Spleen (tissue), 11 donors: Measurements from ENCODE around the gene C16orf82. TPM values are rescaled to one million over a fixed set of nuclear protein-coding genes. Genes with fewer than 3 reads are reported as not detected.

Experiments
- DNase-seq: peaks from one replicate; pipeline ENCODE4 v3.0.0-alpha.2; 2020
- H3K27ac ChIP-seq, 8 donors: fragments of 200-600 bp; sonication (generic) in 7 of 8; 1 replicate in 4 of 8; 2 replicates in 4 of 8; pipeline versions ENCODE4 v1.5.0 to v1.8.0; 2016 to 2021; ENCODE audit warnings: inconsistent platforms in 4 of 8, mild to moderate bottlenecking in 4 of 8, moderate library complexity in 1 of 8
- H3K27me3 ChIP-seq, 7 donors: fragments of 200-600 bp; sonication (generic) in 6 of 7; replicated peaks in 1 of 7; 1 replicate in 4 of 7; 2 replicates in 3 of 7; pipeline versions ENCODE4 v1.5.0 to v1.8.0; 2016 to 2021; ENCODE audit warnings: inconsistent platforms in 3 of 7, mild to moderate bottlenecking in 1 of 7
- H3K36me3 ChIP-seq, 6 donors: fragments of 200-600 bp; sonication (generic) in 5 of 6; 1 replicate in 4 of 6; 2 replicates in 2 of 6; pipeline versions ENCODE4 v1.5.0 to v1.8.0; 2016 to 2021; ENCODE audit warnings: inconsistent platforms in 2 of 6
- H3K4me1 ChIP-seq, 6 donors: fragments of 200-600 bp; sonication (generic) in 5 of 6; 1 replicate in 3 of 6; 2 replicates in 3 of 6; pipeline versions ENCODE4 v1.5.0 to v1.8.0; 2016 to 2021; ENCODE audit warnings: inconsistent platforms in 3 of 6
- H3K4me3 ChIP-seq, 8 donors: fragments of 200-600 bp; sonication (generic) in 7 of 8; 1 replicate in 4 of 8; 2 replicates in 4 of 8; pipeline versions ENCODE4 v1.5.0 to v1.8.0; 2016 to 2021; ENCODE audit warnings: inconsistent platforms in 4 of 8, mild to moderate bottlenecking in 4 of 8, moderate library complexity in 2 of 8
- H3K9me3 ChIP-seq, 8 donors: fragments of 200-600 bp; sonication (generic) in 7 of 8; 1 replicate in 4 of 8; 2 replicates in 4 of 8; pipeline versions ENCODE4 v1.5.0 to v1.8.0; 2016 to 2021; ENCODE audit warnings: inconsistent platforms in 4 of 8
- CTCF ChIP-seq, 11 experiments: fragments of 200-600 bp in 7 of 11; fragments of 450-650 bp in 4 of 11; sonication (generic) in 4 of 11; IDR thresholded peaks in 8 of 11; conservative IDR thresholded peaks in 3 of 11; 1 replicate in 7 of 11; 2 replicates in 4 of 11; pipeline versions ENCODE4 v1.4.0 to v1.8.0; 2016 to 2021; ENCODE audit warnings: antibody characterized with exemption in 11 of 11, inconsistent platforms in 4 of 11, mild to moderate bottlenecking in 1 of 11
- POLR2A ChIP-seq, 3 donors: fragments of 450-650 bp; IDR thresholded peaks; one replicate each; pipeline ENCODE4 v1.5.1; 2017; ENCODE audit warnings: antibody characterized with exemption in 3 of 3, mild to moderate bottlenecking in 1 of 3
- POLR2AphosphoS5 ChIP-seq, 3 donors: sonication (generic); formaldehyde crosslinking; IDR thresholded peaks; one replicate each; pipeline ENCODE4 v1.5.1; 2017; ENCODE audit warnings: antibody characterized with exemption in 3 of 3
- WGBS, 5 donors: extraction: QIAGEN DNeasy Blood & Tissue Kit in 3 of 5; methylation state at CpG; one replicate each; pipeline versions ENCODE4 v1.1.5 to v1.1.7; 2013 to 2018; 5-methylcytosine and 5-hydroxymethylcytosine counted together
- intact Hi-C: fragments of 100-400 bp; cut with DNase I; formaldehyde crosslinking; loops from one replicate; pipeline ENCODE4 v1.15.0; 2023; ENCODE audit warnings: low total_unique reads
- polyA plus RNA-seq, 3 donors: library from polyadenylated mRNA; stranded (reverse); fragments of 200-250 nt; gene quantifications; one replicate each; pipeline ENCODE4 v1.2.1, GENCODE V29; 2013
- total RNA-seq, 7 donors: library from RNA; depleted of rRNA in 3 of 7; stranded (reverse); fragments of >200 nt in 3 of 7; fragmentation: NEBNext Ultra II Directional in 4 of 7; extraction: Animal tissue kit (Norgen Biotek cat#: 25700) in 4 of 7; gene quantifications; one replicate each; pipeline versions ENCODE4 v1.1.0 to v1.2.1, GENCODE V29; 2016 to 2021
- donor health status: healthy with polysubstance abuse.
- donor health status: DM: no; HTN: no; CAD: no; lungs with moderate emphysema.
- donor health status: DM: no; HTN: no; CAD: no.
- donor health status: Bipolar disorder and iron deficiency.
- donor health status: healthy.
- donor health status: DM: no; HTN: no; CAD: no.
- donor health status: DM: yes; HTN: yes; CAD: no.

The C16orf82 gene
- total and polyA plus RNA-seq, 10 donors, result not detected

DNA sequence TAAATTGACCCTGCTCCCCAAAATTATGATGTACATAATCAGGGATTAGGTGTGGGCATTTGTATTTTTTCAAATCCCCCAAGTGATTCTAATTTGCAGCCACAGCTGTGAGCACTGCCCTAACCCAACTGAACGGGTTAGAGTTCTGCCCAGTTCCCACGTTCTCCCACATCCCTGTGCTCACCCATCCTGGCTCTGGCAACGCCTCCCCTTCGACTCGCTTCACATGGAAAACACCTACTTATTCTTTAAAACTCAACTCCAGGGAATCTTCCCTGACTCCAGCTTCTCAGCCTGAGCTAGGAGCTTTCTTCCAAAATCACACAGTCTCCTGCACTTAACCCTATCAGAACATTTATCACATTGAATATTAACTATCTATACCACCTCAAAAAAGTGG, 17.6 kb upstream of the C16orf82 start:
- H3K4me3 ChIP-seq, result no peak overlapping the region
- TF ChIP-seq POLR2A (IDR thresholded peaks at IDR 0.05) (no peak), CTCF (IDR thresholded peaks at IDR 0.05 in 8 of 11, conservative IDR thresholded peaks at IDR 0.05 in 3 of 11) (no peak), POLR2AphosphoS5 (IDR thresholded peaks at IDR 0.05) (no peak)
- peaks cover 0 to 8% (median 0%) of the 10 kb centered on the region in 8 donors for H3K9me3 ChIP-seq
- no peaks in the 10 kb centered on the region for H3K4me1 ChIP-seq
- no peak for DNase-seq
- H3K27ac ChIP-seq, result no peak overlapping the region
- no peaks in the 10 kb centered on the region for H3K36me3 ChIP-seq
- WGBS, 5 donors, result 66 to 84% (median 72%) methylated on average over 5 of the region's 5 CpGs
- intact Hi-C loops, result no loop called here
- peaks cover 0 to 34% (median 0%) of the 10 kb centered on the region in 7 donors for H3K27me3 ChIP-seq

DNA sequence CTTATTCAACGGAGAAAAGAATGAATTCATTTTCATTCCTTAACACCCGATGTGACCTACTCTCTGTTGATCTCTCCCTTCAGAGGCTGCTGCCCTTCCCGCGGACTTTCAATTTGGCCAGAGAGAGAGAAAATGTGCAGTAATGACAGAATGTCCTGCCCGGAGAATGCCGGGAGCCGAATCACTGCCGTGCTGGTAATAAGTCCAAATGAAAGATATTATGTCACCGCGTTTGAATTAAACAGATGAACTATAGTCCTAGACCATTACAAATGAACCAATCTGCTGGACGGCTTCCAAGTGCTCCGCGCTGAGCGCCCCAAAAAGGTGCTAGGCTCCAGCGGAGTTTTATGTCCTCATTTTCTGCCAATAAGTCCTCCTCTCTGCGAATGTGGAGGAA, 14.7 kb upstream of the C16orf82 start:
- no peak overlapping the region for H3K27ac ChIP-seq
- H3K9me3 ChIP-seq, result peaks cover 0 to 3% (median 0%) of the 10 kb centered on the region in 8 donors
- peaks cover 0 to 27% (median 0%) of the 10 kb centered on the region in 7 donors for H3K27me3 ChIP-seq
- intact Hi-C loops, result no loop called here
- H3K4me3 ChIP-seq, result no peak overlapping the region
- no peaks in the 10 kb centered on the region for H3K4me1 ChIP-seq
- no peaks in the 10 kb centered on the region for H3K36me3 ChIP-seq
- no peak for TF ChIP-seq CTCF (IDR thresholded peaks at IDR 0.05 in 8 of 11, conservative IDR thresholded peaks at IDR 0.05 in 3 of 11)
- no peak for TF ChIP-seq POLR2AphosphoS5 (IDR thresholded peaks at IDR 0.05)
- no peak for TF ChIP-seq POLR2A (IDR thresholded peaks at IDR 0.05)
- no peak for DNase-seq
- WGBS, 5 donors, result 88 to 92% (median 91%) methylated on average over 16 of the region's 16 CpGs

DNA sequence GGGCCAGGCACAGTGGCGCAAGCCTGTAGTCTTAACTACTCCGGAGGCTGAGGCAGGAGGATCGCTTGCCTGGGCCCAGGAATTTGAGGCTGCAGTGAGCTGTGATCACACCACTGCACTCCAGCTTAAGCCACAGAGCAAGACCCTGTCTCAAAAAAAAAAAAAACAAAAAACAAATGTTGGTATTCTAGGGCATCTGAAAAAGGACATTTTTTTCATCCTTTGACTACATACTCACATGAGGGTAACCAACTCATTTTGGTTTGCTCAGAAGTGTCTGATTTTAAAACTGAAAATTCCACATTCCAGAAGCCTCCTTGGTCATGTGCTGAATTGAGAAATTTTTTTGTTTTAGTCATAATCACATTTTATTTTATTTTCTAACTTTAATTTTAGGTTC, 12.7 kb upstream of the C16orf82 start:
- no peaks in the 10 kb centered on the region for H3K4me1 ChIP-seq
- WGBS, 5 donors, result 89 to 98% (median 94%) methylated on average over 3 of the region's 3 CpGs
- TF ChIP-seq CTCF (IDR thresholded peaks at IDR 0.05 in 8 of 11, conservative IDR thresholded peaks at IDR 0.05 in 3 of 11) (no peak), POLR2A (IDR thresholded peaks at IDR 0.05) (no peak), POLR2AphosphoS5 (IDR thresholded peaks at IDR 0.05) (no peak)
- H3K9me3 ChIP-seq, result peaks cover 0 to 3% (median 0%) of the 10 kb centered on the region in 8 donors
- no peak overlapping the region for H3K27ac ChIP-seq
- no peaks in the 10 kb centered on the region for H3K36me3 ChIP-seq
- intact Hi-C loops, result no loop called here
- no peak for DNase-seq
- no peak overlapping the region for H3K4me3 ChIP-seq
- peaks cover 0 to 12% (median 0%) of the 10 kb centered on the region in 7 donors for H3K27me3 ChIP-seq

DNA sequence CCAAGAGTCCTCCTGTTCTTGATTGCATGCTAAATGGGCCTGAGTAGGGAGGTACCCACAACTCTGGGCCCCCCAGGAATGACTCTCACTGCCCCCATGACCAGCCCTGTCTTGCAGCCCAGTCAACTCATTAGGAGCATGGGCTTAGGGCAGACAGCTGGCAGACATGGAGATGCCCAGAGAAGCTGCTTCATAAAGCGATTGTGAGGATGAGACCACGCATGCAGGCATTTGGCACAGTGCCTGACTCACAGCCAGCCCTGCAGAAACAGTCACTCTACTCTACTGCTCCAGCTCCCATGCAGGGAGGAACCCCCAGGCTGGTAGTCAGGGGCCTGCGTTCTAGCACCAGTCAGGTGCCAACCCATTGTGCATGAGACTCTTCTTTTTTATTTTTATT, 8.4 kb upstream of the C16orf82 start:
- WGBS, 5 donors, result 67 to 85% (median 74%) methylated on average over 3 of the region's 3 CpGs
- DNase-seq, result no peak
- no peak overlapping the region for H3K27ac ChIP-seq
- no peaks in the 10 kb centered on the region for H3K36me3 ChIP-seq
- intact Hi-C loops, result no loop called here
- no peak overlapping the region for H3K4me3 ChIP-seq
- no peaks in the 10 kb centered on the region for H3K4me1 ChIP-seq
- peaks cover 0 to 15% (median 0%) of the 10 kb centered on the region in 7 donors for H3K27me3 ChIP-seq
- no peak for TF ChIP-seq POLR2A (IDR thresholded peaks at IDR 0.05)
- no peak for TF ChIP-seq POLR2AphosphoS5 (IDR thresholded peaks at IDR 0.05)
- TF ChIP-seq CTCF (IDR thresholded peaks at IDR 0.05 in 8 of 11, conservative IDR thresholded peaks at IDR 0.05 in 3 of 11), result no peak
- peaks cover 0 to 3% (median 0%) of the 10 kb centered on the region in 8 donors for H3K9me3 ChIP-seq
